GM08714 (cell line): ENCODE results near the gene RPL39.
"Not testable (repeated sequence)": the region's sequence is repeated elsewhere in the genome, so short reads cannot be mapped to it uniquely, and the experiment has no call there.

ENCODE experiments used
- H3K4me3 ChIP-seq: fragments of 200-500 bp; sonication (Bioruptor generic); 2 replicates; pipeline ENCODE4 v1.5.1; 2014; ENCODE audit warnings: mild to moderate bottlenecking, low read length, inconsistent platforms
- ZNF274 ChIP-seq: IDR thresholded peaks from 2 replicates; pipeline ENCODE4 v1.6.1; 2012; ENCODE audit warnings: mild to moderate bottlenecking, low read depth, low read length

The RPL39 gene

DNA sequence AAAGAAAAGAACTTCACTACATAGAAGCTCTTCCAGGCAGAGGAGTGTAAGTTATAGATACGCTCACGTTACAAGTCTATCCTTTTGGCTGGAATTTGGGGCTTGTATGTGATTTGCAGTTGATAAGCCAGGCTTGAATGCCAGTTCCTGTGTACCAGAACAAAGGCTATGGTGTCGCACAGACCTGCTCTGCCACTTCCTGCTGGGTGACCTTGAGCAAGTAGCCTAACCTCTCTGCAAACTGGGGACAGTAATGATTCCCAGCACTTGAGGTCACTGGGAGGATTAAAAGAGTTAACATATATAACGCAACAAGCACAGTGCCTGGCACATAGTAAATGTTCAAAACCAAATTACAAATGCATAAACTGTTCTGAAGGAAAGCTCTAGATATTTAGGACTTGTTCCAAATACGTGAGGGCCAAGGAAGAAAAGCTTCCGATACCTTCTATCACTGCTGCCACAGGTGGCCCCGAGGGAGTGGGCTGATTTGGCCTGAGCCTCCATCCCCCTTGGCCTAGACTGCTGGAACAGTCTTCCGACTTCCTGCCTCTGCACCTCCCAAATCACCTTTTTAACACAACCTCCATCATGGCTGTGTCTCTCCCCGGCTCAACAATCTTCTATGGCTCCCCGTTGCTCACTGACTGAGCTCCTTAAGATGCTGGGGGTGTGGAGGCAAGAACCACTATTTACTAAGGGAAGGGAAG lies 34.3 kb downstream of the RPL39 start:
- no peak for TF ChIP-seq ZNF274
- no peak overlapping the region; the same call in 1 of the 2 replicates for H3K4me3 ChIP-seq

DNA sequence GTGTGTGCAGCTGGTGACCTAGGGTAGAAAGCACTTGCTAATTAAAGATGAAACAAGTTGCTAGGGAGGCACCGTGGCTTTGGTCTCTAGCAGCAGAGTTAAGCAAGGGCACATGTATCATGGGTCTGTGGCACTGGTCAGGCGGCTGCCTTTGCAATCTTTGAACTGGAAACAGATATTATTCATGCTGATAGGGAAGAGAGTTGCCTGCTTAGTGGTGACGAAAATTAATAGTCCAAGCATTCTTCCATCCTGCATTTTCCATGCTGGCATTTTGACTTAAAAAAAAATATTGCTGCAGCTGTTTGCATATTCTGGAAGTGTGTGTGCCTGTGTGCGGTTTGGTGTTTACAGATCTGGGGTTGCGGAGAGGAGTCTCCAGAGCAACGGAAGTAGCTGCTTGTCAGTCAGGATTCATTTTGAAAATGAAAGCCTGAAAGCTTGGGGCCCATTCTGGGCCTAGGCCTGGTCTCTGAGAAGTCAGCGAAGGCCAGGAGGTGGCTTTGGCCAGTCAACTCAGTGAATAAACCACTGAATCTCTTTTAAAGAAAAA lies 35.4 kb downstream of the RPL39 start:
- peak overlapping the region; percentile 14; the same call in 1 of the 2 replicates for H3K4me3 ChIP-seq
- TF ChIP-seq ZNF274, result no peak

GRCh38 chrX:119753639-119754257 lies 37.7 kb downstream of the RPL39 start:
- no peak for TF ChIP-seq ZNF274
- no peak overlapping the region for H3K4me3 ChIP-seq

DNA sequence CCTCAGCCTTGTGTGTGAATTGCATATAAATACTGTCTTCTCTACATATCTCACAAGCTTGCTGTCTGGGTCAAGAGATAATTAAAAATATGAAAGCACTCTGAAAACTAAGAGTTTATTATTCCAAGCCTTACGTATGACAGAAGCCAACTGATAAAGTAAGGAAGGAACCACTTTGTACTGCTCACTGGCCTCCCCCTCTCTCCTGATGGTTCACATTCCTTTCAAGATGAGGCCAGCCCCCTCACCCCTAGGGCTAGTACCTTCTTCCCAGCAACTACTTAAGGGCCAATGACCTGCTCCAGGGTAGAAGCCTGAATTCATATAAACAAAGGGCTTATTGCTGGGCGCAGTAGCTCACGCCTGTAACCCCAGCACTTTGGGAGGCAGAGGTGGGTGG lies 38.4 kb downstream of the RPL39 start:
- no peak for TF ChIP-seq ZNF274
- no peak overlapping the region for H3K4me3 ChIP-seq

DNA sequence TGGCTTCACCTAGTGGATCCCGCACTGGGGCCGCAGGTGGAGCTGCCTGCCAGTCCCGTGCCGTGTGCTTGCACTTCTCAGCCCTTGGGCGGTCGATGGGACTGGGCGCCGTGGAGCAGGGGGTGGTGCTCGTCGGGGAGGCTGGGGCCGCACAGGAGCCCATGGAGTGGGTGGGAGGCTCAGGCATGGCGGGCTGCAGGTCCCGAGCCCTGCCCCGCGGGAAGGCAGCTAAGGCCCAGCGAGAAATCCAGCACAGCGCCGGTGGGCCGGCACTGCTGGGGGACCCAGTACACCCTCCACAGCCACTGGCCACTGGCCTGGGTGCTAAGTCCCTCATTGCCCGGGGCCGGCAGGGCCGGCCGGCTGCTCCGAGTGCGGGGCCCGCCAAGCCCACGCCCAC lies 40.7 kb downstream of the RPL39 start:
- not testable (repeated sequence) for H3K4me3 ChIP-seq

- H3K4me3 ChIP-seq, result not testable (repeated sequence)
Observed at GRCh38 chrX:119750131-119750530, 41.3 kb downstream of the RPL39 start.

DNA sequence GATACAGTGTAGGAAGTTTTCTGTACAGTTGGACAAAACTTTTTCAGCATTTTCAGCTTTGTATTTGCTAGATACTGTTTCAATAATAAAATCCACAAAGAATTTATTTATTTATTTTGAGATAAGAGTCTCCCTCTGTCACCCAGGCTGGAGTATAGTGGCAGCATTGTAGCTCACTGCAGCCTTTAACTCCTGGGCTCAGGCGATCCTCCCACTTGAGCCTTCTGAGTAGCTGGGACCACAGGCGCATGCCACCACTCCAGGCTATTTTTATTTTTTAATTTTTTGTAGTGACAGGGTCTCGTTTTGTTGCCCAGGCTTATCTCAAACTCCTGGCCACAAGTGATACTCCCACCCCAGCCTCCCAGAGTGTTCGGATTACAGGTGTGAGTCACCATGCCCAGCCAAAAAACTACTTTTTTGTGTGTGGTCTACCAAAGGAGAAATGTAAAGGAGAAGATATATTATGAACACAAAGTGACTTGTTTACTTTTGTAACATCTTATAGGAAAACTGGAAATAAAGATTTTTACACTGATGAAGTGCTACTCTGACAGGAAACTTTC lies 46.1 kb downstream of the RPL39 start:
- H3K4me3 ChIP-seq, result no peak overlapping the region
- no peak for TF ChIP-seq ZNF274

DNA sequence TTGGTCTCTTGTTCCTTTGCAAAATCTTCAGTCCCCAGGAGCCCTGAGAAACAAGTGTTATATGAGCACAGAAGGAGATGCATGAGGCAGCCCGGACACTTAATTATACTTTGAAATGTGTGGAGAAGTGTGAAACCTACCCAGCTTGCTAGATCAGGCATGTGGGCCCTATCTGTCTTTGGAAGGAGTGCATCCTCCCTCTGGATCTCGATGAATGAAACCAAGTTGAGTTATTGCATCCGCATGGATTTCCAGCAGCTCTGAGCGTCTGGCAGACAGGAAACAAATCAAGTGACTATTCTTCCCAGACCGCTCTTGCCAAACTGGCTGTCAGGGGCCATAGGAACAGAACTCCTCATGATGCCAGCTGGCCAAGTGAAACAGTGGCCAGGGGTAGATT lies 52.7 kb downstream of the RPL39 start:
- no peak for TF ChIP-seq ZNF274

More for the DNA sequence above, 52.7 kb downstream of the RPL39 start:
- H3K4me3 ChIP-seq, result no peak overlapping the region
